ENCODE results near the gene RCSD1.

GRCh38 chr1:167648978-167649744 is 19.1 kb downstream of the RCSD1 start:
- TF ChIP-seq EP300 (IDR thresholded peaks at IDR 0.05; ENCODE audit: borderline replicate concordance) (no peak), CREB1 (IDR thresholded peaks at IDR 0.05; ENCODE audit: low read depth) (no peak), RAD21 (IDR thresholded peaks at IDR 0.05; ENCODE audit: low read depth) (no peak), YY1 (IDR thresholded peaks at IDR 0.05; ENCODE audit: low read depth) (no peak)
